NCI-H2196 treated with DMSO at 0.1 percent for 48 hours (cell line): Measurements from ENCODE around the gene WBP1.

Source experiments
- DNase-seq: peaks from one replicate; lab custom pipeline; 2025; ENCODE audit not compliant: unreplicated experiment; lab: John Stamatoyannopoulos, UW

Gene WBP1

DNA sequence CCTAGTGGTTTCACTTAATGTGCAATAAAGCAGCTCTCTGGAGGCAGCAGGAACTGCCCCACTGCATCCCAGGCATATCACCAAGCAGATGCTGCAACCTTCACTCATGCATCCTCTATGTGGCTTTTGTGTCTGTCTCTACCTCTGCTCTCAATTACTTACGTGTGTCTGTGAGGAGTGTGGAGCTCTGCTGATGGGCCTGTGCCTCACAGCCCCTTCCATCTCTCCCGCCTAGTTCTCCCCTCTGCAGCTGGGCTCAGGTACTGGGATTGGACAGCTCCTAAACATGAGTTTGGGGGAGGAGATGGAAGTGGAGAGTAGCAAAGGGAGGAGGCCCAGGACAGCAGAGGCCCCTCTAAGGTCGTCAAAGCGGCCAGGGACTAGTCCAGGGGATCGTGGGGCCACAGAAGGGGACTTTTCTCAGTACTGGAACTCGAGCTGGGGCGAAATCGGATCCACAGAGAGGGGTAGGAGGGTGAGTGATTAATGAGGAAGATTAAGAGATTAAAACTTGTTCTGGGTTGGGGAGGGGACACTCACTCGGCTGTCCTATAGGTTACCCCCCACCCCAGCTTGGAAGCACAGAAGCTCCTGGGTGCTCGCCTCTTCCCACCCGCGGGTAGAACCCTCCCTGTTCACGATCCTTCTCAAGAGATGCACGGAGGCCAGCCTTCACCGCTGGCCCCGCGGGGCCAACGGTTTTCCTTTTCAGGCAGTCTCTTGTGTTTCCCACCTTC is 43.3 kb downstream of the WBP1 start:
- DNase-seq, result no peak

DNA sequence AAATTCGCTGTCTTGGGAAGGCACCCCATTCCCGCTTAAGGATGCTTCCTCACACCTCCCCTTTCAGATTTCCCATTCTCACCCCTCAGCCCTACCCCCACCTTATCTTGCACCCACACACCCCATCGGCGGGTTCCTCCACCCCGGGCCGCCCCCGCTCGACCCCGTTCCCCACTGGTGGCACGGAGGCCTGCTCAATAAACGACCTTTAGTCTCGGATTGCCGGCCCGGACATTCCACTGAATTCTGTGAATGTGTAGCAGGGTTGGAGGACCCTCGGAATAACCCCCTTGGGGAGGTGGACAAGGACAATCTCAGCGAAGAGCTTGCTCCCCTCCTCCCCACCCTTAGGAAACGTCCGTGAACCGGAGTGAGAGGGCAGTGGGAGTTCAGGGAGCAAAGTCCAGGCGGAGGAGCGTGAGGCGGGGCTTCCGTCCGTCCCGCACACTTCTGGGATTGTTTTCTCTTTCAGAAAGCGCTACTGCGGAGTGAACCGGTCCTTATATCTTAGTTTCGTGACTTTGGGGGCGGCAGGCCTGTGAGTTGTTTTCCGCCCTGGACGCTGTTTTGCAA is 44.0 kb downstream of the WBP1 start:
- no peak for DNase-seq

- DNase-seq, result no peak
These were observed 44.7 kb downstream of the WBP1 start for GRCh38 chr2:74502720-74503505.

GRCh38 chr2:74503506-74504475 is 45.6 kb downstream of the WBP1 start:
- DNase-seq, result no peak

DNA sequence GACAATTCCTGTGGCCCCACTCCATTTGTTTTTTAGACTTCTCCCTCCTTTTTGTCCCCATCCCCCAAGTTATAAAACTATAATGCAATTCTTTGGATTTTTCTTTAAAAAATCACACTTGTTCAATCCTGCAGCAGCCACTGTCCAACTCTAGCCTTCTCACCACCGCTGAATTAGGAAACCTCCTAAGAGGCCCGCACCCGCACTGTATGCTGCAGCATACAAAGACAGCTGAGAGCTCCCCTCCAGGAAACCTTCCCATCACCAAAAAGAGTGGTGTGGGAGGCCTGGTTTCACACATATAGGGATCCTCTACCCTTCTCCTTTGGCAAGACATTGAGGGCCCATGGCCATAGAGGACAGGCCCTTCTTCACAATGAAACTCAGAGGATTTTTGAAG is 46.4 kb downstream of the WBP1 start:
- no peak for DNase-seq

DNA sequence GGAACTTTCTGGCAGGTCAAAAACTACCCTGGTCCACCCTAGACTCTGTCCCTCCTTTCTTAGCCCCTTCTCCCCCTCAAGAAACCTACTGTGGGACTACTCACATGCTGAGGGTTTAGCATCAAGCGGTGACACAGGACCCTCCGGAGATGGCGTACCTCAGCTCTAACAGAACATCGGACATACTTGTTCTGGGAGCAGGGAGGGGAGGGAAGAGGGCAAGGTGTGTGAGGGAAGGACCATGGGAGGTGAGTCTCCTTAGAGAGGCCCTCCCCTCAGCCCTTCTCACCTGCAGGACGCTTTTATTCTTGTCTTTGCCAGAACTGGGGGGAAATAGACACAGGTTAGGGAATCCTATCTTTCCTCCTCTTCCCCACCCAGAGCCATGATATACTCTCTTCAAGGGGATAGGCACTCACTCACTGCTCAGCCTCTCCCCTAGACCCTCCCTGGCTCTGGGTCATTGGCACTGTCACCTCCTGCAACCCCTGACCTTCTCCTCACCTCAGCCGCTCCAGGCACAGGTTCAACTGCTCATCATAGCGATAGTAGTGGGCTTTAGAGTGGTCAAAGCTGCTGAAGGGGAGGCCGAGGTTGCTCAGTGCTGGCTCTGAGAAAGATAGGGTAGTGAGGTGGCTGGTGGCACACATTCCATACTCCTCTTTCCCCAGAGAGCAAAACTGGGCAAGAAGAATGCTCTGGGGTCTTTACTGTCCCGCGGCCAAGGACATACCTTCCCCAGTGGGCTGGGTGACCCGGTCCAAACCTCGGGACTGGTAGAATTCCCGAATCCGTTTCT is 47.4 kb downstream of the WBP1 start:
- DNase-seq, result no peak

DNA sequence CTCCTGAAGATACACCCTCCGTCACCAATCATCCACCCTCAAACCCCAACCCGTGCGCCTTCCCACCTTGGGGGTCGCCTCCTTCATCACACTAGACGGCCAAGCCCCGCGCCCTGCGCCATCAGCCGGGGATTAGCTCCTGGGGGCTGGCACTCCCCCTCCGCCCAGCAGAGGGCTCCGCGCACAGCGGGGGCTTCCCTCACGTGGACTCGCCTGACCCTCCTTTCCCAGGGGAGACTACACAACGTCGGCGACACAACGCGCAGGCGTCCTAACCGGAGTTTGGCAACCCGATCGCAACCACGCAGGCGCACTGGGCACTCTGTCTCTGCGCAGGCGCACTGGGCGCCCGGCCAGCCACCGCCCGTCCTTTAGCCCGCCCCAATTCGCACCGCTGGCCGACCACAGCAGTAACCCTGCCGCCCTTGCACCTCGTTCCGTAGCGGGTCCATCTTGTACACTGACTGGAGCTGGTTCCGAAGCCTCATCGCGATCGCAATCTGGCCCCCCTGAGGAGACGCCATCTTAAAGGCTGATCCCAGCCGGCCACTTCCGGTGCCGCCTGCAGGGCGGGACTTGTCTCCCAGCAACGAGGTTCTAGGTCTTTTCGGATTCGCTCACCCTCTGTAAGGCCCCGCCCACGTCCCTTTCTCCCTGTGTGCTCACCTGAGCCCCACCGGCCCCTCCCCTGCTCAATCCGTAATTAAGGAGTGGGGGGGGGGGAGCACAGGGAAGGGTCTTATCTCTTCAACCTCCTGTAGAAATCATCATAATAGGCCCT is 49.1 kb downstream of the WBP1 start, which contains the start of gene PCGF1:
TSS of gene PCGF1 (minus strand) at position 551 of the 781 bp plus-strand sequence. CDS start at position 524, 27 bp downstream.
- peak; percentile 81 for DNase-seq

DNA sequence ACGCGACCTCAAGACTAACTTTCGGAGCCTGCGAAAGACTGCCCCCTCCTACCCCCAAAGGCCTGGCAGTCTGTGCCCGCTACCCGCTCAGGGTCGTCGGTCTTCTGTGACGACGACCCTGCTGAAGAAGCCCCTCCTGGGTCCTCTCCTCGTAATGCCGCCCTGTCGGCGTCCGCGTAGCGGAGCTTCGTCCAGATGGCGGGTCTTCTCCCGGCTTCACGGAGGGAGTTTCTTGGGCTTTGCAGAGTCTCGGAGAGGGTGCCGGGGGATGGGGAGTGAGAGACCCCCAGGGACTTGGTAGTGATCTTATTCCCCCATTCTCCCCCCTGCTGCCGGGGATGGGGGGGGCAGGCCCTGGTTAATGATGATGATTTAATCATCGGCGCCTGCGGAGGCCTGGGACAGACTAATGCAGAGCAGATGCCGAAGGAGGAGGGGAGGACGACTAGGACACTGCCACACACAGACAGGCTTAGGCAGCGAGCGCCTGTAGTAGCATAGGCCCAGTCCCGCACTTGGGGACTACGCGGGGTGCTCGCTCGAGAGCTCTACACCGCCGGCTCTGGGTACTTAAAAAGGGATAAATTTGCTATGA is 49.8 kb downstream of the WBP1 start:
- DNase-seq, result no peak

GRCh38 chr2:74510272-74510671 is 52.0 kb downstream of the WBP1 start:
- no peak for DNase-seq
